ENCODE measurements around the gene NME3. TPM values are rescaled to one million over a fixed set of nuclear protein-coding genes. Genes with fewer than 3 reads are reported as not detected.

Gene NME3
- total and polyA plus RNA-seq, 3 donors from 2014 or later = 29.3 to 119 (median 100) TPM

- Histone ChIP-seq H3K4me1 (no peaks in the 10 kb centered on the region), H3K27ac (no peak overlapping the region), H3K9me3 (no peaks in the 10 kb centered on the region), H3K4me3 (no peak overlapping the region), H3K36me3 (ENCODE audit: low read depth, missing control alignments) (no peaks in the 10 kb centered on the region), H3K27me3 (no peaks in the 10 kb centered on the region)
- intact Hi-C loops (cut with DNase I; ENCODE audit: low total_unique reads) = no loop called here
- 93 to 94% methylated on average over 14 of the region's 14 CpGs for WGBS, 2 donors
- DNase-seq = no peak
- TF ChIP-seq CTCF (IDR thresholded peaks at IDR 0.05) (no peak), POLR2A (IDR thresholded peaks at IDR 0.05) (no peak)
Measured at GRCh38 chr16:1752853-1753252, 18.5 kb downstream of the NME3 start.

GRCh38 chr16:1751946-1752345, 19.4 kb downstream of the NME3 start:
- DNase-seq = no peak
- Histone ChIP-seq H3K27ac (no peak overlapping the region), H3K4me3 (no peak overlapping the region), H3K4me1 (no peaks in the 10 kb centered on the region), H3K36me3 (ENCODE audit: low read depth, missing control alignments) (no peaks in the 10 kb centered on the region), H3K9me3 (no peaks in the 10 kb centered on the region), H3K27me3 (no peaks in the 10 kb centered on the region)
- WGBS, 2 donors = 94 to 97% methylated on average over 12 to 16 of the region's 16 CpGs
- intact Hi-C loops (cut with DNase I; ENCODE audit: low total_unique reads) = no loop called here
- TF ChIP-seq POLR2A (IDR thresholded peaks at IDR 0.05) (no peak), CTCF (IDR thresholded peaks at IDR 0.05) (no peak)

GRCh38 chr16:1749152-1750117, 21.9 kb downstream of the NME3 start:
- TF ChIP-seq CTCF (IDR thresholded peaks at IDR 0.05) (no peak), POLR2A (IDR thresholded peaks at IDR 0.05) (no peak)
- intact Hi-C loops (cut with DNase I; ENCODE audit: low total_unique reads) = no loop called here
- no peak overlapping the region for H3K4me3 ChIP-seq
- H3K36me3 ChIP-seq (ENCODE audit: low read depth, missing control alignments) = no peaks in the 10 kb centered on the region
- WGBS, 2 donors = 91 to 93% methylated on average over 24 to 29 of the region's 29 CpGs
- no peaks in the 10 kb centered on the region for H3K27me3 ChIP-seq
- DNase-seq = no peak
- H3K9me3 ChIP-seq = no peaks in the 10 kb centered on the region
- no peak overlapping the region for H3K27ac ChIP-seq
- H3K4me1 ChIP-seq = no peaks in the 10 kb centered on the region

- H3K4me1 ChIP-seq = no peaks in the 10 kb centered on the region
- DNase-seq = no peak
- H3K36me3 ChIP-seq (ENCODE audit: low read depth, missing control alignments) = no peaks in the 10 kb centered on the region
- no peaks in the 10 kb centered on the region for H3K9me3 ChIP-seq
- H3K27ac ChIP-seq = no peak overlapping the region
- 87 to 88% methylated on average over 7 to 11 of the region's 11 CpGs for WGBS, 2 donors
- H3K4me3 ChIP-seq = no peak overlapping the region
- intact Hi-C loops (cut with DNase I; ENCODE audit: low total_unique reads) = no loop called here
- H3K27me3 ChIP-seq = no peaks in the 10 kb centered on the region
- TF ChIP-seq POLR2A (IDR thresholded peaks at IDR 0.05) (no peak), CTCF (IDR thresholded peaks at IDR 0.05) (no peak)
Measured at GRCh38 chr16:1747934-1748333, 23.4 kb downstream of the NME3 start.

Measured in testis (tissue), 3 donors.